MG63 (cell line): Measurements from ENCODE around the gene PRRC2B. TPM values are rescaled to one million over a fixed set of nuclear protein-coding genes. Genes with fewer than 3 reads are reported as not detected.
A peak's percentile ranks its signal among the peaks of the same experiment; 100 is the strongest.
"Not testable (repeated sequence)": the region's sequence is repeated elsewhere in the genome, so short reads cannot be mapped to it uniquely, and the experiment has no call there.

ENCODE experiments used
- DNase-seq: peaks from one replicate; pipeline ENCODE4 v3.0.0-alpha.2; 2020
- H3K27me3 ChIP-seq: fragments of 250-450 bp; sonication (Bioruptor Pico); 2 replicates; pipeline ENCODE4 v1.5.1; 2020; ENCODE audit warnings: mild to moderate bottlenecking, moderate library complexity
- H3K36me3 ChIP-seq: fragments of 250-450 bp; sonication (Bioruptor Pico); 2 replicates; pipeline ENCODE4 v1.5.1; 2020; ENCODE audit warnings: mild to moderate bottlenecking, moderate library complexity
- H3K4me3 ChIP-seq: fragments of 250-450 bp; sonication (Bioruptor Pico); 2 replicates; pipeline ENCODE4 v1.5.1; 2020; ENCODE audit warnings: mild to moderate bottlenecking, moderate library complexity
- H3K9me3 ChIP-seq: fragments of 250-450 bp; sonication (Bioruptor Pico); 2 replicates; pipeline ENCODE4 v1.5.1; 2020; ENCODE audit warnings: mild to moderate bottlenecking, moderate library complexity
- total RNA-seq: library from RNA; depleted of rRNA; stranded (reverse); fragments of >200 nt; shearing (Covaris generic); gene quantifications from 2 replicates; pipeline ENCODE4 v1.2.3, GENCODE V29; 2014; ENCODE audit warnings: low replicate concordance

The PRRC2B gene
- total RNA-seq, 1 experiment from 2014 or later: 39.2 TPM

DNA sequence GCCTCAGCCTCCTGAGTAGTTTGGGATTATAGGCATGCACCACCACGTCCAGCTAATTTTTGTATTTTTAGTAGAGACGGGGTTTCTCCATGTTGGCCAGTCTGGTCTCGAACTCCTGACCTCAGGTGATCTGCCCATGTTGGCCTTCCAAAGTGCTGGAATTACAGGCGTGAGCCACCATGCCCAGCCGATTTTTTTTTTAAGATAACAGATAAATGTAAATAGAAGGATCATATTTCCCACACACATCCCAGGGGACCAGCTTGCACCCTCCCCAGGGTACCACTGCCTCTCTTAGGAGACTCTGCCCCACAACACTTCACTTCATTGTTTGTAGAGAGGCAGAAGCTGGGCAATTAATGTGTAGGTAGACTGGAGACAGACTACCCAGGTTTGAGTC, 19.2 kb upstream of the PRRC2B start:
- H3K9me3 ChIP-seq, H3K36me3 ChIP-seq, DNase-seq, H3K4me3 ChIP-seq, H3K27me3 ChIP-seq: not testable (repeated sequence)

DNA sequence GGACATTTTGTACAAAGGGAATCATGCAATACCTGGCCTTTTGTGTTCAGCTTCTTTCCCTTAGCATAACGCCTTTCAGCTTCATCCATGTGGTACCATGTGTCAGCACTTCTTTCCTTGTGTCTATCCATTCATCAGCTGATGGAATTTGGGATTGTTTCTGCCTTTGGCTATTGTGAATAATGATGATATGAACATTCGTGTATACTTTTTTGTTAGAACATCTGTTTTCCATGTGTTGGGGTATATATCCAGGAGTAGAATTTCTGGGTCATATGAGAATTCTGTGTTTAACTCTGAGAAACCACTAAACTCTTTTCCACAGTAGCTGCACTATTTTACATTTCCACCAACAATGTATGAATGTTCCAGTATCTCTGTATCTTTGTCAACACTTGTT, 14.8 kb upstream of the PRRC2B start:
- Histone ChIP-seq H3K27me3 (no peaks in the 10 kb centered on the region), H3K4me3 (no peak overlapping the region), H3K9me3 (no peaks in the 10 kb centered on the region), H3K36me3 (no peaks in the 10 kb centered on the region)
- DNase-seq: no peak

DNA sequence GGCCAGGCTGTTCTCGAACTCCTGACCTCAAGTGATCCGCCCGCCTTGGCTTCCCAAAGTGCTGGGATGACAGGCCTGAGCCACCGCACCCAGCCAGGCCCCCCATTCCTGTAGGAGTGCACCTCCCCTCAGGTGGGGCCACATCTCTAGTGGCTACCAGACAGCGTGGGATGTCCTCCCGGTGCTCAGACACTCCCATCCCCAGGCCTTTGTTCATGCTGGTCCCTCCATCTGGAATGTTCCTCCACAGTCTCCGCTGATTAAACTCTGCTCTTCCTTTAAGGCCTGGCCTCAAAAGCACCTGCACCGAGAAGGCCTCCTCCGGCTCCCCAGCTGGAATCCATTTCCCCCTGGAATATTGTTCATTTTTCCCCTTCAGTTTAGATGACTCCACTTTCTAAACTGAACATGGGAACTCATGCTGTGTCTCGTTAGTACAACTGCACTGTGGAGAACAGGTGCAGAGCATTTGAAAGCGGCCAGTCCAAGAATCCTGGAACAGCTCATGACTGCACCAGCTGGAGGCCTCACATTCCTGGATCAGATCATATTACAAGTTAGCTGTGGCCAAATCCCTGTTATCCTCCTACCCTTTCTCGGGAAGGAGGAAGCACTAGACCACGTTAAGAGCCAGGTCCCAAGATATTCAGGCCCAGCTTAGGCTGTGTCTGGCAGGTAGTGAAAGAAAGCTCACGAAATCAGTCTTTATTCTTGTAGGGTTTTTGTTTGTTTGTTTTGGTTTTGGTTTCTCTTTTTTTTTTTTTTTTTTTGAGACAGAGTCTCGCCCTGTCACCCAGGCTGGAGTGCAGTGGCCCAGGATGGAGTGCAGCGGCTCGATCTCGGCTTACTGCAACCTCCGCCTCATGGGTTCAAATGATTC, 10.8 kb upstream of the PRRC2B start:
- DNase-seq: peak; percentile 72
- no peak overlapping the region for H3K4me3 ChIP-seq

DNA sequence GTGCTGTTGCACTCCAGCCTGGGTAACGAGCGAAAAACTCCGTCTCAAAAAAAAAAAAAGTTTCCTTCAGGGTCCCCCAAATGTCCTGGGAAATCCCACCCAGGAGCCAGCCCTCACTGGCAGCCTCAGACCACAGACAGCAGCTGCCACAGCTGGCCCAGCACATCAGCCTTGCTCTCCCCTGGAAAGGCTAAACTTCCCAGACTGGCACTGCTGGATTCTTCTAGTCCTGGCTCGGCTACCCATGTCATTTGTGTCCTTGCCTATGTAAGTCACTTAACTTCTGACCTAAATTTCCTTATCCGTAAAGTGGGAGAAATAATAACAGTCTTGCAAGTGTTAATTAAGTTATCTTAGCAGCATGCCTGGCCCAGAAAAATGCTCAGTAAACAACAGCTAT, 8.6 kb upstream of the PRRC2B start:
- H3K36me3 ChIP-seq: no peaks in the 10 kb centered on the region
- H3K9me3 ChIP-seq: no peaks in the 10 kb centered on the region
- H3K27me3 ChIP-seq: no peaks in the 10 kb centered on the region
- DNase-seq: no peak
- no peak overlapping the region for H3K4me3 ChIP-seq

More for the DNA sequence above, 10.8 kb upstream of the PRRC2B start:
- no peaks in the 10 kb centered on the region for H3K9me3 ChIP-seq
- H3K27me3 ChIP-seq: no peaks in the 10 kb centered on the region
- H3K36me3 ChIP-seq: no peaks in the 10 kb centered on the region

DNA sequence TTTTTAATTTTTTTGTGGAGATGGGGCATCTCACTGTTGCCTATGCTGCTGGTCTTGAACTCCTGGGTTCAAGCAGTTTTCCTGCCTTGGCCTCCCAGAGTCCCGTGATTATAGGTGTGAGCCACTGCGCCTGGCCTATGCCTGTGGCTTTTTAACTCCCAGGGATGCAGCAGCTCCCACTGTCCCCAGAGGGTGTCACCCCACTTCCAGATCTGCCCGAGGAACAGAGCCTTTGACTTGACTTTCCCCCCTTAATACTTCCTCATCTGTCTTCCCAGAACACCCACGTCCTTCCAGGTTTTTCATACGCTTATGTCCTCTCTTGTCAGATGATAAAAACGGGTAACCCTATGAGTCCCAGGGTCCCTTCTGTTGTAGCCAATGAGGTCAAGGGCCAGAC, 7.6 kb upstream of the PRRC2B start:
- Histone ChIP-seq H3K27me3 (no peaks in the 10 kb centered on the region), H3K4me3 (no peak overlapping the region), H3K9me3 (no peaks in the 10 kb centered on the region), H3K36me3 (no peaks in the 10 kb centered on the region)
- DNase-seq: no peak

DNA sequence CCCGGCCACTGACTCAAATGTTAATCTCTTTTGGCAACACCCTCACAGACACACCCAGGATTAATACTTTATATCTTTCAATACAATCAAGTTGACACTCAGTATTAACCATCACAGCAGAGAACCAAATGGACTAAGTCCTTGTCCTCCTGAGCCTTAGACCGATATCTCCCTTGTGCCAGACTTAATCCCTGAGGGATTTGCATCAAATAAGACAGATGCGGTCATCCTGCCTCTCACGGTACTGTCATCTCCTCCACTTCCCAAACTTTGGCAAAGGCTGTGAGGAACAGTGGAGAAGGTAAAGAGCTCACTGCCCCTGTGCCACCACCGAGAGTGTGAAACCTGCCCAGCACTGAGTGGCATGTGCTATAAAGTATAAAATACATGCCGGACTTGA, 6.5 kb upstream of the PRRC2B start:
- H3K27me3 ChIP-seq: no peaks in the 10 kb centered on the region
- H3K9me3 ChIP-seq: no peaks in the 10 kb centered on the region
- no peak overlapping the region for H3K4me3 ChIP-seq
- no peak for DNase-seq
- H3K36me3 ChIP-seq: no peaks in the 10 kb centered on the region

DNA sequence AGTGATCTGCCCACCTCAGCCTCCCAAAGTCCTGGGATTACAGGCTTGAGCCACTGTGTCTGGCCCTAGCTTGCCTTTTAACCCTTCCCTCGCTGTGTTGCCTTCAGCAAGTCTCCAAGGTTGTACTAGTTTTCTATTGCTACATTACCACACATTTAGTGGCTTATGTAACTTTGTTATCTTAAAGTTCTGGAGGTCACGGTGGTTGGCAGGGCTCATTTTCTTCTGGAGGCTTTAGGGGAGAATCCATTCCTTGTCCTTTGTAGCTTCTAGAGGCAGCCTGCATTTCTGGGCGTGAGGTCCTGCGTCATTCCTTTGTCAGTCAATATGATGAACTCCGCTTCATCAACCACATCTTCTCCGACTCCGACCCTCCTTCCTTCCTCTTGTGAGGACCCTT, 2.9 kb upstream of the PRRC2B start:
- no peaks in the 10 kb centered on the region for H3K27me3 ChIP-seq
- DNase-seq: no peak
- no peak overlapping the region for H3K4me3 ChIP-seq
- H3K9me3 ChIP-seq: no peaks in the 10 kb centered on the region
- H3K36me3 ChIP-seq: peaks cover 2% of the 10 kb centered on the region

DNA sequence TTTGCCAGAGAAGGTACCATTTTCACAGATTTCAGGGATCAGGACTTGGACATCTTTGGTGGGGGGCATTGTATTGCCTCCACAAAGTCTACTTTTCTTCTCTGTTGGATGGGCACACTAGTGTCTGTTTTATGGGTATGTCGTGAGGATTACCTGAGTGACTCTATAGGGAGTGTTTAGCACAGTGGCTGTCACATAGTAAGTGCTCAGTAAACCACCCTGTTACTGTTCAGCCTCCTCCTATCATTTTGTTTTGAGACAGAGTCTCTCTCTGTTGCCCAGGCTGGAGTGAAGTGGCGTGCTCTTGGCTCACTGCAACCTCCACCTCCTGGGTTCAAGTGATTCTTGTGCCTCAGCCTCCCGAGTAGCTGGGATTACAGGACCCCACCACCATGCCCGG, 2.4 kb upstream of the PRRC2B start:
- Histone ChIP-seq H3K27me3 (no peaks in the 10 kb centered on the region), H3K36me3 (peaks cover 4% of the 10 kb centered on the region), H3K4me3 (no peak overlapping the region), H3K9me3 (no peaks in the 10 kb centered on the region)
- DNase-seq: no peak

DNA sequence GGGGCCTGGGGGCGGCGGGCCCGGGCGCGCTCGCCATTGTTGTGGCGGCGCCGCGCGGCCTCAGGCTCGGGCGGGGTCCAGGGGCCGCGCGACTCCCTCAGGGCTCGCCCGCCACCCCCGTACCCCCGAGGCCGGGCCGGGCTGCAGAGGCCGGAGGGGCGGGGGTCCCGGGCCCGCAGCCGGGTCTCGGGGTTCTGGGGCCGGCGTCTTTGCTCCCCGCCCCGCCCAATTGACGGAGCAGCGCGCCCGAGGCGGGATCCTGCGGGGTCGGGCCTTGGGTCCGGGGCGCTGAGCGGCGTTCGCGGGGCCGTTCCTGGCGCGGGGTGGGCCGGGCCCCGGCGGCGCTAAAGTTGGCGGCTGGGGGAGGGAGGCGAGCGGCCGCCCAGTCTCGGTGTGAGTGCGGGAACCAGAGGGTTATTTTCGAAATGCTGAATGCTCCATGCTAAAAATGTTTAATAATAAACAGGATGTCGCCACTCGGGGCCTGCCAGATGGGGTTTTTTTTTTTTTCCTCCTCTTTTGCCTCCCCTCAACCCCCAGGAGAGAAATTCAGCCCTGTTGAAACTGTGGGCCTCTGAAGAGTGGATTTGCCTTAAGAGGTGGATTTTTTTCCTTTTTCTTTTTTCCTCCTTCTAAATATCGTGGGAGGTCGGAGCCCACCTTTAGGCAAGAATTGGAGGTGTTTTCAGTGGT, 724 bp downstream of the PRRC2B start:
- H3K4me3 ChIP-seq: peak overlapping the region; percentile 78
- H3K9me3 ChIP-seq: no peaks in the 10 kb centered on the region
- peaks cover 16% of the 10 kb centered on the region for H3K36me3 ChIP-seq
- peak; percentile 58 for DNase-seq
- no peaks in the 10 kb centered on the region for H3K27me3 ChIP-seq

DNA sequence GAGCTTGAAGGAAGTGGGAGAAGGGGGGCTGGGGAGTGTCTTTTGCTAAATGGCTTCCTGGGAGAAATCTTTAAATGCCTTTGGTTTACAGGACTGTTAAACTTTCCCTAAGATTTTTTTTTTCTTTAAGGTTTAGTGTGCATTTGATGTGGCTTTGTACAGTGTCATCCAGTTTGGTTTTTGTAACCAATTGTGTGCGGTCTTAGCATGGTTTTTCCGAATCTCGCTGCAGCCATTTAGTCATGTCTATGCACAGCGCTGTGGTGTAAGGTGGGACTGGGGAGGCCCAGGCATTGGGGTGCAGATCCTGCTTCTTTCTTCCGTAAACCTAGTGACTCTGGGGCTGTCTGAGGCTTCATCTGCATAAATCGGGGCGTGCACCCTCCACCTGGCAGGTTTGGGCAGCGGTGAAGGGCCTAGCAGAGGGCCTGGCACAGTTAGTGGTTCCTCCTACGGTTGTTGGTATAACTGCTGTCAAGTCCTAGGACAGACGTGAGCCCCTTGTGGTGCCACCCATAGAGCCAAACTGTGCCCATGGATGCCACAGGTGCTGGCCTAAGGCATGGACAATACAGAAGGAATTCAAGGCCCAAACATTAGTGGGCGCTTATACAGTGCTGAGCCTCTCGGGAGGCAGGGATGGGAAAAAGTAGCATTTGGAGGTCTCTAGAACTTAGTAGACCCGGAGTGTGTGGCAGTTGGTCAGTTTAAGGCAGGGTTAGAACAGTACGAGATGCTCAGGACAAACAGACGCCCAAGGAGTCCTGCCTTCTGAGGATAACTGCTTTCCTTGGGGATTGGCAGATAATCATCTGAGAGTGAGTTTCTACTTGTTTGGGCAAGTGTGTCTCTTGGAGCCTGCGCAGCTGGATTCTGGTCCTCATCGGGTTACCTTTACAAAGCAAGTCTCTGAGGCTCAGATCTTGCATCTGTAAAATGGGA, 1.5 kb downstream of the PRRC2B start:
- Histone ChIP-seq H3K36me3 (peaks cover 16% of the 10 kb centered on the region), H3K9me3 (no peaks in the 10 kb centered on the region), H3K4me3 (peak overlapping the region; percentile 78), H3K27me3 (no peaks in the 10 kb centered on the region)
- DNase-seq: no peak

DNA sequence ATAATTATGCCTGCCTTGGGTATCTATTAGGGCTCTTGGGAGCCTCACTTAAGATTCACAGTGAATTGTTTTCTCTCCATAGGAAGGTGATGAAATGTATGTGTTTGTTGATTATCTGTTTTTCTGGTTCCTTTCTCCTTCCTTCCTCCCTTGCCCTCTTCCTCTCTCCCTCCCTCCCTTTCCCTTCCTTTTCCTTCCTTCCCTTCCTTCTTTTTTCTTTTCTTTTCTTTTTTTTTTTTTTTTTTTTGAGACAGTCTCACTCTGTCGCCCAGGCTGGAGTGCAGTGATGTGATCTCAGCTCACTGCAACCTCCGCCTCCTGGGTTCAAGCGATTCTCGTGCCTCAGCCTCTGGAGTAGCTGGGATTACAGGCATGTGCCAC, 2.2 kb downstream of the PRRC2B start:
- not testable (repeated sequence) for H3K9me3 ChIP-seq, DNase-seq, H3K27me3 ChIP-seq
- Histone ChIP-seq H3K36me3 (peaks cover 16% of the 10 kb centered on the region), H3K4me3 (peak overlapping the region; percentile 78)

DNA sequence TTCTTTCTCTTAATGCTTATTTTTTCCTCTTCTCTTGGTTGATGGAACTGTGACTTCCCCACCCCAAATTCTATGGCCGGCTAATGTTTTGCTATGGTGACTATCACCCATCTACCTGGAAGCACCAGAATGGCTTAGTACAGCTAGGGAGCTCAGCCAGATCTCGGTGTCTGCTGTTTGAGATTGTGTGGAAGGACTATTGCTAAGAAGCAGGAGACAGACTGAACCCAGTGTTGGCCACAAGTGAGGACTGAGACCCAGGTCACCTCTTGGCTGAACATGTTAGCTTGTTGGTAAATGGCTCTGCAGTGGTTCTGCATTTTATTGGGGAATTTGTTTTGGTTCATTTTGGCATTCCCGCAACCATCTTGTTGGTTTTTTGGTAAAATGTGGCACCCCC, 2.7 kb downstream of the PRRC2B start:
- no peaks in the 10 kb centered on the region for H3K9me3 ChIP-seq
- no peak for DNase-seq
- no peaks in the 10 kb centered on the region for H3K27me3 ChIP-seq
- H3K4me3 ChIP-seq: peak overlapping the region; percentile 78
- H3K36me3 ChIP-seq: peaks cover 17% of the 10 kb centered on the region

DNA sequence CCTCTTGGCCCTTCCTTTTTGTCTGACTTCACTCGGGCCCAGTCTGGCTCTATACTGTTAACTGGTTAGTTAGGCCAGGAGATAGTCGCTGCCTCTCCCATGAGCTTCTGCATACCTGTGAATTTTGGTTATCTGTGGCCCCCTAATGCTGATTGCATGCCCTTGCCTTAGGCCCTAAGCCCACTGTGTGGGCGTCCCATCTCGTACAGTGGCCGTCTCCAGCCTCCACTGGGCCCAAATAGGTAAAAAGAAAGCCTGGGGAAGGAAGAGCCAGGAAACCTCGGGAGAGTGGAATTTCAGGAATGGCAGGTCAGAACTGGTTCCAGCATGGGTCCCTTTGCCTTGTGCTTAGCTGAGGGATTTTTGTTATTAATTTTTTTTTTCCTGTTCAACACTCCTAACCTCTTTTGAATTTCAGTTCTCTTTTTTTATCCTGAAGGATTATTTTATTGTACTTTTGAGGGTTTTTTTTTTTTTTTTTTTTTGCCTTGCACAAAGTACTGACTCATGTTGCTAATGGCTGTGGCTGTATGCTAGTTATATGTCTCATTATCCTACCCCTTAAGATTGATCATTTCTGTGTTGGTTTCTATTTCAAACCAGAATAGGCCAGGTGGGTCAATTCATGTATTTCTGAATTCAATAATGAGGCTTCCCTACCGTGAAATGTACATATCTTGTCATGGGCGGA, 3.4 kb downstream of the PRRC2B start:
- DNase-seq: no peak
- H3K4me3 ChIP-seq: peak overlapping the region; percentile 78
- no peaks in the 10 kb centered on the region for H3K27me3 ChIP-seq
- no peaks in the 10 kb centered on the region for H3K9me3 ChIP-seq
- peaks cover 24% of the 10 kb centered on the region for H3K36me3 ChIP-seq

DNA sequence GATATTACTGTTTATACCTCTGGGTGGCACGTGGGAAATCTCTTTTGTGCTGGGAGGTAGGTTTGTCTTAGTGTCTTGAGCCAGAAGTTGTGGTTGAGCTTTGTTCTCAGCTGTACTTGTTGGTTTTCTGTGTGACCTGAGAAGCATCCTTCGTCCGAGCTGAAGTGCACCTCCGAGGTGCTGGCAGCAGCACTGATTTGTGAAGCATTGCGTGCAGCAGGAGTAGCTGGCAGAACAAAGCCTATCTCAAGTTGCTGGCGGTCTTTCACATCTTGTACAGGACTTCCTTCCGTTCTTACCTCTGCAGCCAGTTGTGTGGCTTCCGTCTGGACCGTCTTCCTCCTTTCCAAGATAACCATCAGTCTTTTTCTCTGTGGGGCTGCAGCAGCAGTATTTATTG, 4.3 kb downstream of the PRRC2B start:
- DNase-seq: no peak
- Histone ChIP-seq H3K4me3 (no peak overlapping the region), H3K27me3 (no peaks in the 10 kb centered on the region), H3K36me3 (peaks cover 31% of the 10 kb centered on the region), H3K9me3 (no peaks in the 10 kb centered on the region)

DNA sequence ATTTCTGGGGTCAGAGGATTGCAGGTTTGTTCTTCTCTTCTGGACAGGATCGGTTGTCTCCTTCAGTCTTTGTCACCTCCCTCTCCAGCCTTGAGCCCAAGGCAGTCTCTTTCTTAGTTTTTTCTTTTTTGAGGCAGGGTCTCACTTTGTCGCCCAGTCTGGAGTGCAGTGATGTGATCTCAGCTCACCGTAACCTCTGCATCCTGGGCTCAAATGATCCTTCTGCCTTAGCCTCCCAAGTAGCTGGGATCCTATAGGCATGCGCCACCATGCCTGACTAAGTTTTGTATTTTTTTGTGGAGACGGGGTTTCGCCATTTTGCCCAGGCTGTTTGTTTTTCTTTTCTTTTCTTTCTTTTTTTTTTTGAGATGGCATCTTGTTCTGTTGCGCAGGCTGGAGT, 6.1 kb downstream of the PRRC2B start:
- no peak for DNase-seq
- H3K27me3 ChIP-seq: no peaks in the 10 kb centered on the region
- H3K9me3 ChIP-seq: no peaks in the 10 kb centered on the region
- no peak overlapping the region for H3K4me3 ChIP-seq
- H3K36me3 ChIP-seq: peaks cover 35% of the 10 kb centered on the region

DNA sequence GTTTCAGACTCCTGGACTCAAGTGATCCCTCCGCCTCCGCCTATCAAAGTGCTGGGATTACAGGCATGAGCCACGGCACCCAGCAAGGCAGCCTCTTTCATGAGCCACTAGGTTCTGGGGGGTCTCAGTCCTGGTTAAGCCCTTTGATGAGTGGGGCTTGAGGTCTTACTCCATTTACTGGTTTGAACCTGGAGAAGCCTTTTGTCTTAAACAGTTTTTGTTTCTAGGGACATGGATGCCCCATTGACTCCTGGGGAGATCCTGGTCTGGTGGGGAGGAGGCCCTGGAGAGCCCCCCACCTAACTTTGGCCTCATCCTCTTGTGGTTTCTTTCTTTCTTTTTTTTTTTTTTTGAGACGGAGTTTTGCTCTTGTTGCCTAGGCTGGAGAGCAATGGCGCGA, 6.7 kb downstream of the PRRC2B start:
- no peak for DNase-seq
- no peaks in the 10 kb centered on the region for H3K27me3 ChIP-seq

More for the DNA sequence above, 6.7 kb downstream of the PRRC2B start:
- Histone ChIP-seq H3K4me3 (no peak overlapping the region), H3K36me3 (peaks cover 35% of the 10 kb centered on the region), H3K9me3 (no peaks in the 10 kb centered on the region)
